Stimulated activated CD8-positive, alpha-beta memory T cell treated with anti-CD3 and anti-CD28 coated beads, Interleukin-7, amount 100 ng/mL, for 24 hours (primary cell): ENCODE measurements around the gene ASTL.
A peak's percentile ranks its signal among the peaks of the same experiment; 100 is the strongest.

ENCODE experiments used
- DNase-seq: peaks from one replicate; pipeline ENCODE4 v3.0.0-alpha.2; 2020; ENCODE audit warnings: low read depth

Gene ASTL

DNA sequence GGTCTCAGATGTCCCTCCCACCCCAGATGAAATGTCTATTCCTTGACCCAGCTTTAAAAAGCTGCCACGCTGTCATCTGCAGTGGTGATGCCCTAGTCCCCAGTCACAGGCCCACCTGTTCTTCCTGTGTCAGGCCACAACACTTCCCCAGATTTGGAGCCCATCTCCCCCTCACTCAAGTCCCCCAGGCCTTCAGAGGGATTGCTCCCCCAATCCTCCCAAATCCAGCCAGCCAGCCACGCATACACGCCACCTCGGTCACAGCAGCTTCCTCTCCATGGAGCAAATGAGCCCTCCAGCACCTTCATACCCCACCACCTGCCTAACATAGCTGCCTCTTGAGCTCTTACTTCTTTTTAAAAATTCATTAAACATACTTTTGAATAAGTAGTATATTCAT, 7.8 kb downstream of the ASTL start:
- DNase-seq: no peak

DNA sequence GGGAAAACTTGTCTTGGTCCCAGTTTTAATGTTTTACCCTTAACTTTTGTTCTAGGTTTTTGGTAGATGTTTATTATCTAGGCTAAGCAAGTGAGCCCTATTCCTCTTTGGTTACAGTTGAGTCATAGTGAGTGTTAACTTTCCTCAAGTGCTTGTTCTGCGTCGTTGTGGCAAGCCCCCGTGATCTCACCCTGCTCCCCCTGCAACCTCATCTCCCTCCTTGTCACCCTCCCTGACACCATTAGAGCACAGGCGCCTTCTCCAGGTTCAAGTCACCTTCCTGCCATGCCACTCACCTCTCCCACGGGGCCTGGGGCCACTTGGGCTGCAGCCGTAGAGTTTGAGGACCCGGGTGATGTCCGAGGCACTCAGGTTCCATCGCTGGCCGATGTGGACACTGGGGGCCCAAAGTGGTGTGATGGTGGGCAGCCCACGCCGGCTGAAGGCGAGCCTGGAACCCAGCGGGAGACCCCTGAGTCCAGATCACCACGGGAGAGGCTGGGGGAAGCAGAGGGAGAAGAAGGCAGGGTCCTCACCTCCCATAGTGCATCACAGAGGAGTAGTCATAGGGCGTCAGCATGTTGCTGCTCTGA, 8.7 kb downstream of the ASTL start:
- no peak for DNase-seq

DNA sequence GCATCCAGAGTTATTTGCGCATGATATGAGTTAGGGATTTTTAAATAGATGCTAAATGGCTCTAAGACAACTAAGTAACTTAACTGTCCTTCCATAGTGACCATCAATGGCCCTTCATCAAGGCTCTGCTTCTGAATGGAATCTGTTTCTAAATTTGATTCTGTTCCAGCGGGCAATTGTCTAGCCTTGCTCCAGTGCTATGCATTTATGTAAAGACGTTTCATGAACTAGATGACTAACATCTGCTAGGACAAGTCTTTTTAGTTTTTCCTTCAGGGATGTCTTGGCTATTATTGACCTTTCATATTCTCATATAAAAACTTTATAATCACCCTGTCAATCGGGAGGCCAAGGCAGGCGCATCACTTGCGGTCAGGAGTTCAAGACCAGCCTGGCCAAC, 9.8 kb downstream of the ASTL start:
- DNase-seq: no peak

DNA sequence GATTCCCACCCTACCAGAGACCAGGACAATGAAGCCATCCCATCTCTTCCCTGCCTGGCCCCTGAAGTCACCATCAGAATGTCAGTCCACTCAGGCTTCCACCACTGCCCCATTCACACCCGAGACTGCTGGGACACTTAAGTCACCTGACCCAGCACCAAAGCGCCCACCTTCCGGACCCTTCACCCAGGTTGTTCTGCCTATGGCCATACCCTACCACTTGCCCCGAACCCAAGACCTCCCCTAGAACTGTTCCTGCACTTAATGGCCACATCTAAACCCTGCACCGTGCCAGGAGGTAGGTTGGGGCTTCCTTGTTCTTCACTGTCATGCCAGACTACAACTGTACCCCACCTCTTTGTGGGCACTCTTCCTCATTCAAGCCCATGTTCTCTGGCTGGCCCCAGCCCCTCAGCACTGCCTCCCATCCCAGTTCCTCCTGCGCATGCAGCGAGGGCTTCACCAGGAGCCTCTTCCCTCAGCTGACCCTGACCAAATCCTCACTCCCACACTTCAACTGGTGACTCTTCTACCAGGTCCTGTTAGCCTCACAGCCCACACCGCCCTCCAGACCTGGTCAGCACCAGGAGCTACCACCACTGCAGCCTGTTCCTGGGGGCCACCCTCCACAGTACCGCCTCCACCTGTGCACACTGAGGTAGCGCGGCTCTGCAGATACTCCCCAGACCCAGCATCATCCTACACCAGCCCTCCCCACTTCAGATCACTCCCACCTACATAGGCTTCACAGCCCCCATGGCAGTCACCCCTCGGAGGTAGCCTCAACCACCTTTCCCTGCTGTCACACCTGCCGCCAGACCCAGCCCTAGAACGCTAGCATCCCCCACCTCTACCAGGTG, 13.7 kb downstream of the ASTL start:
- no peak for DNase-seq

DNA sequence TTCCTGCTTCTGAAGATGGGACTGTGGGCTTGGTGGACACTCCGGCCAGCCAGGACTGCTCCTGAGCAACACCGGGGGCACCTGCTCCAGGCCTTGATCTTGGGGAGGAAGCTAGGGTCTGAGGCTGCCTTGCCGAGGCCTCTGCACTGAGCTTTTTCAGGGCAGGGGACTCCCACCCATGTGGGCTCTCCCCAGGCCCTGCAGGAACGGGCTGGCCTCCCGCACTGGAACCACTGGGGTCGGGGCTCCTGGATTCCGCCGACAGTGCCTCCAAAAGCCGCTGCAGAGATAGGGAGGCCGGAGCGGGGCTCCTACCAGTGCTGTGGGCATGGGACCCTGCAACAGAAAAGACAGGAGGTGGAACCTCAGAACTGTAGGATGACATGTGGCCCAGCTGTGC, 14.4 kb downstream of the ASTL start:
- DNase-seq: no peak

DNA sequence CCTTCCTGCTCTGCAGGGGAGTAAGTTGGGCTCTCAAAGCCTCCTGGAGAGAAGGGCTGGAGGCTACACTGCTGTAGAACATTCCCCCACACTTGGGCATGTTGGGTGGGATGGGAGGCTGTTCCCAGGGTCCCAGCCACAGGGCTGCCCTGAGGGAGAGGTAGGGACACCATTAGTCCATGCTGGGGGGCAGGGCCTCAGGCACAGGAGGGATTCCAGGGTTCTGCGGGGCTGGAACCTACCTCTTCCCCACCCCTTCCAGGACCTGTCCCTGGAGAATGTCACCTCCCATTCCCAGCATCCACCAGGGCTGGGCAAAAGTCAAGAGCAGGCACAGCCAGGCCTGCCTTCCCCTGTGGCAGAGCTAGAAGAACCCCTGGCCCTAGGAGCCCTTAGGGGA, 15.0 kb downstream of the ASTL start:
- no peak for DNase-seq

DNA sequence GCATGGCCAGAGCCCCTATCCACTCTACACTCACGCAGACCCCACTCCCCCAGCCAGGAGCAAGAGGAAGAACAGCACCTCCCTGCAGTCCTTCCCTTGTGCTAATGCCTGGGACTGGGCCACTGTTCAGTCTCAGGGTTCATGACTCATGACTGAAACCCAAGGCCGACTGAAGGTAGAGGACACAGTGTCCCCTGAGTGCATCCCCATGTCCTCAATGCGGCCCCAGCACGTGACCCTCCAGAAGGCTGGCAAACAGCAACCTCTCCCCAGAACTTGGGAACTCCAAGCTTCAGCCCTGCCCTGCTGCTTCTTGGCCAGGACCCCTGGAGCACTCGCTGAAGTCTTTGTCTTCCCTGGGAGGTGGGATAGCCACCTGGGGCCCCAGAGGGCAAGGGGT, 15.9 kb downstream of the ASTL start:
- no peak for DNase-seq

DNA sequence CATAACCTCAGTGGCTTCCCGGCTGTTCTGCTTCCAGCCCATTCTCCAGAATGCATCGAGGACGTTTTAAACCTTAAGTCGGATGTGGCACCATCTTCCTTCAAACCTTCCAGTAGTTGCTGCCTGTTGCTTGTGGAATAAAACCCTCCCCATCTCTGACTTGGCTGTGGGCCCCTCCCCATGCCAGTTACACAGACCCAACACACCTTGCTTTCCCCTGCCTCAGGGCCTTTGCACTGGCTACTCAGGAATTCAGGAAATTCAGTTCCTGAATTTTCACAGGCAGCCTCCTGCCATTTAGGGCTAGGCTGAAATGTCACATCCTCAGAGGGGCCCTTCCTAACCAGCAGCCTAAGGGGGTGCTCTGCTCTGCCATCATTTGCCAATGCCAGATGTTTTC, 16.9 kb downstream of the ASTL start:
- DNase-seq: no peak

DNA sequence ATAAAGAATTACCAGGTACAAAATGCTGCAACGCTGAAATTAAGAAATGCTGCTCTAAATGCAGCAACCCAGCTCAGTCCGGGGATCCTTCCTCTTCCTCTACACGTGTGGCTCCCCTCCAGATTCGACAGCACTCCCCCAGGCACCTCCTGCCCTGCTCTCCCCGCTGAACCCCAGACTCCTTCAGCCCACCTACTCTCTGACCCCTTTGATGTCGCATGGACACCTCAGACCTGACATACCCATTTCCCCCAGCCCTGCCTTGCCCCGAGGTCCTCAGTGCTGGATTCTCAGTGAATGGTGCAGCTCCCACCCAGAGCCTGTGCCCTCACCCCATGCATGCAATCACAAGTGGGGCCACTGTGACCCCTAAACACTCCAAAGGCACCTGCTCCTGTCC, 17.3 kb downstream of the ASTL start:
- no peak for DNase-seq

DNA sequence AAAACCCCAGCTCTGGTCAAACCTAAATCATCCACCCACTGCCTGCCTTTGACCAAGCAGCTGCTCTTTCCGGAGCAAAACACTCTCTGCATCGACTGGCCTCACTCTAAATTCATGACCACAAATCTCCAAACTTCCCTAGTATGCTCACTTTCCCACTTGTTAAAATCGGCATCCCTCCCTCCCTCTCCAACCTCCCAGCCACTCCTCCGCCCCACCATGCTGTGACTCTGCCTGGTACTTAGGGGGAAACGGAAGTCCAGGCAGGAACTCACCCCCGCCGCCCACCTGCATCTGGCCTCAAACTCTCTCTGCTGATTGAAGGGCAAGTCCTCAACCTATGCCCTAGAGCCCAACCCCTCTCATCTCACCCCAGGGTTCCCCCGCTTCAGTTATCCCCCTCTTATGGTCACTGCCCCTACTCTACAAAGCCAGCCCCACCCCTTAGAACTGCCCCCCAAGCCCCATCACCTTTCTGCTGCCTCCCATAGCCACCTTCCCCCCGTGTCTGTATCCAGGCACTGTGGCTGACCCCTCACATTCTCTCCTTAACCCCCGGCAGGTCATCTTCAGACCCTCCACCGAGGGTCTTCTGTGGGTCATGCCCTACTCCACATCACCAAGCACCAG, 18.1 kb downstream of the ASTL start:
- no peak for DNase-seq

DNA sequence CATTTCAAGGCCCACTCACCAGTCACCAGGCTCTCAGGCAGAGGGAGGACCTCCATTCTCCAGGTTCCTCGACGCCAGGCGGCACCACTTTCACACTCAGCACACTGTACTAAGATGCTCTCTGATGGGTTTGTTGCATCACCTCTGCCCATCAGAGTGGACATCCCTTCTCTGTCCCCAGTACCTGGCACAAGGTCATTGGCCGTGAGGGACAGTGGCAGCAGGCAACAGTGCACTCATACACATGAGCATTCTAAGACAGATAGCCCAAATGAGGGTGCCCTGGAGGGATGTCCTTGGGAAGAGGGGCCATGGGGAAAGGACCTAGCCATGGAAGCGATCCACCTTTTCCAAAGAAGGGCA, 18.9 kb downstream of the ASTL start:
- no peak for DNase-seq

DNA sequence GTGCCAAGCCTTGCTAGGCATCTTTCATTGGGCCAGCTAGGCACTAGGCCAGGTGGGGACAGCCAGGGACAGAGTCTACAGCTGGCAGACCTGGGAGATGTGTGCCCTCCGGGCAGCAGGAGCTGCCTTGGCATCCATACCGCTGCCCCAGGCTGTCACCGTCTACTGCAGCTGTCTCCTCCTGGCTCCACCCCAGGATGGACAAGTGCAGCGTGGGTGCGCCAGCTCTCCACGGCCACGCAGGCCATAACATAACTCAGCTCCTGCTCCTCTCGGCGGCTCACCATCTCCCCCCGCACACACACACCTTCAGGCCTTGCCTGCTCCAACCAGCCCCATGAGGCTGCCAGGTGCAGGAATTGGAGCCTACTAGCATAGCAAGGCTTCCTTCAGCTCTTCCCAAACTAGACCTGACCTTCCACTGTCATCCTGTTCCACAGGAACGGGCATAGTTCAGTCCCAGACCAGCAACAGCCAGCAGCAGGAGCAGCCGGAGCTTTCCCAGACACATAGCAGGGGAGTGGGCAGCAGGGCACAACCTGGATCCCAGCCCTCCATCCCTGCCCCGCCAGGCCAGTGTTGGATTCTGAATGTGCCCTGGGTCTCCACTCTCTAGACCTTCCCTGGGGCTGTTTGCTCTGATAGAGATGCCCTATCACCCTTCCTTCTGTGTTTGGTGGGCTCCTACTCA, 19.5 kb downstream of the ASTL start:
- DNase-seq: no peak

DNA sequence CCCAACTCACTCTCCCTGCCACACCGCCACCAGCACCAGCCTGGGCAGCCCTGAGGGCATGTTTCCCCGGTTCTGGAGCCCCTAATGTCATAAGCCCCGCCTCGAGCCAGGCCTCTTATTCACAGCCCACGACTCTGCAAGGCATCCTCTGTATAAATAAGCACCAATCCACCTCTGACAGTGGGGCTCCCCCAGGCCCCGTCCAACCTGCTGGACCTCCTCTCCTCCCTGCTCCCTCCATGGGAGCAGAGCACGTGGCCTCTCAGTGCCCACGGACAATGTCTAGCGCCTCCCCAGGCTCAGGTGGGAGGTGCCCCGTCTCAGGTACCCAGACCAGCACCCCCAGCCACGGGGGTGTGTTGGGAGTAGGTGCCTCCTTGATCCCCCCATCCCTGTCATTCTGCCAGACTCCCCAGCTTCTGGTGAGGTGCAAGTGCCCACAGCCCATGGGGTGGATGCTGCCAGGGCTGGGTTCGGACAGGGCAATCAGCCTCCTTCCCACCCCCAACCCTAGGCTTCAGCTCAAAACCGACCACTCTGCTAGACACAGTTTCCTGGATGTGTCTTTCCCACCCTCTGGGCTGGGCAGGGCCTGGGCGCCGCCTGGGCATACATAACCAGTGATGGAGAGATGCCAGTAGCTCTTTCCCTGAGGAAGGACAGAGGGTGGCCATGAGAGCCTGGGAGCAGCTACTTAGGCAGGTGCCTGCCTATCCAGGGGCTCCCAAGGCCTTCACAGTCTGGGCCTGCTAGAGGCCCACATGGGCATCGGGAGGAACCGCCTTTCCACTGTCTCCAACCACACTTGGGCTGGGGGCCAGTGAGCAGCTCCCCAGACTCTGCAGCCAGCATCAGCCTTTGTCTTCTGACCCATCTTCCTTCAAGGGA, 20.4 kb downstream of the ASTL start:
- DNase-seq: no peak

DNA sequence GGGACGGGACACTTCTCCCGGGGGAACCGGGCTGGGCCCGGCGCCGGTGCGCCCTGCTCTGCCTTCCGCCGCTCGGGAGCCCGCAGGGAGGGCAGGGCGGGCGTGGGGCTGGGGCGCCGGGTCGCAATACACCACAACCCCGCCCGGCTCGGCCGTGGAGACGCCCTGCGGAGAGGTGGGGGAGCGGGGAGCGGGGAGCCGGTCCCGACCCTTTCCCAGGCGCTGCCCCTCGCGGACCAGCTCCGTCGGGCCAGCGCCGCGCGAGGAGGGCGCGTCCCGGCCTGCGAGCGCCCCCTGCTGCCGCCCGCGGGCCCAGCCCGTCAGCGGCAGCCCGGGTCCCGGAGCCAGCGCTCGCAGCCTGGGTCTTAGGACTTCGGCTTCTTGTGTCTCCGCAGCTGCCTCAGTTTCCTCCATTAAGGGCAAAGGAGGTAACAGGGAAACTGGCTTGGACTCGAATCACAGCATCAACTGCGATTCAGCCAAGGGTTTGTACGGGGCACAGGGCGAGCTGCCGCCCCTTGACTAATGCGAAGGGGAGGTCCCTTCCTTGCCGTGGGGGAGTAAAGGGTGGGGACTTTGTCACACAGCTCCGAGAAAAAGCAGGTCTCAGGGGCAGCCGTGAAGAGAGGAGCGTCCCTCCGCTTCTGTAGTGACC, 21.3 kb downstream of the ASTL start:
- no peak for DNase-seq

DNA sequence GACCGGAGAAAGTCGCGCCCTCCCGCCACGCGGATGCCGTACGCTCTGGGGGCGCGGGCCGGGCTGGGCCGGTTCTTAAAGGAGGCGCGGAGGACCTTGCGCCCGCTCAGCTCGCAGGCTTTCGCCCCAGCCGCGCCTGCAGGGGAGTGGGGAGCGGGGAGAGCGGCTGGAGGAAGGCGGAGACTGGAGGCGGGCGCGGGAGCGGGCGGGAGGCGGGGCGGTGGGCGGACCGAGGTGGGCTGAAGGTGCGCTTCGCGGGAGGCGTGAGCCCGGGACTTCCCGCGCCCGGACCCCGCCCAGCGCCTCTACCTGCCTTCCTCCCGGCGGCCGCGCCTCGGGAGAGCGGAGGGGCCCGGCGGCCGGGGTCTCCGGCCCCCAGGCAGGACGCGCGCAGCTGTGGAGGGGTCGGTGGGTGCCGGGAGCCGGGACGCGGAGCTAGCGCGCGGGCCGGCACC, 21.9 kb downstream of the ASTL start, which contains the start of gene ADRA2B:
Gene ADRA2B, minus strand, starts transcription at position 148 of the 455 bp plus-strand sequence. CDS start 422 bp downstream, outside the sequence.
- peak; percentile 49 for DNase-seq

DNA sequence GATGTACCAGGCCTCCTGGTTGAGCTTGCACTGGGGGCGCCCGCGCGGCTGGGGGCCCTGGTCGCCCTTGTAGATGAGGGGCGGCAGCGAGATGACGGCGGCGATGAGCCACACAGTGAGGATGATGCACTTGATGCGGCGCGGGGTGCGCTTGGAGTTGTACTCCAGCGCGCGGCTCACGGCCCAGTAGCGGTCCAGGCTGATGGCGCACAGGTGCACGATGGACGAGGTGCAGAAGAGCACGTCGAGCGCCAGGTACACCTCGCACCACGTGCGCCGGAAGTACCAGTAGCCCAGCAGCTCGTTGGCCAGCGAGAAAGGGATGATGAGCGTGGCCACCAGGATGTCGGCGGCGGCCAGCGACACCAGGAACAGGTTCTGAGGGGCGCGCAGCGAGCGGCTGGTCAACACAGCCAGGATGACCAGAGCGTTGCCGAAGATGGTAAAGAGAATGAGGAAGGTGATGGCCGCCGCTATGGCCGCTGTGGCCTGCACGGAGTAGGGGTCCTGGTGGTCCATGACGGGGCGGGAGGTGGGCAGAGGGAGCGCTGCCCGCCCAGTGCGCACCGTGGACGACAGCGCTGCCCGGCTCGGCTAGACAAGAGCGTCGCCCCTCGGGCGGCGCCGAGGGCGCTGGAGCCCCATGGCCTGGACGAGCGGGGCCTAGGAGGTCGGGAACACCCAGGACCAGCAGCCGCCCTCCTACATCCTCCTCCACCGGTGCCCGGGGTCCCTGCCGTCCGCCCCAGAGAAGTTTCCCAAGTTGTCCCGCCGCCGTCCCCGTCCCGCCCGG, 22.5 kb downstream of the ASTL start:
- DNase-seq: no peak

DNA sequence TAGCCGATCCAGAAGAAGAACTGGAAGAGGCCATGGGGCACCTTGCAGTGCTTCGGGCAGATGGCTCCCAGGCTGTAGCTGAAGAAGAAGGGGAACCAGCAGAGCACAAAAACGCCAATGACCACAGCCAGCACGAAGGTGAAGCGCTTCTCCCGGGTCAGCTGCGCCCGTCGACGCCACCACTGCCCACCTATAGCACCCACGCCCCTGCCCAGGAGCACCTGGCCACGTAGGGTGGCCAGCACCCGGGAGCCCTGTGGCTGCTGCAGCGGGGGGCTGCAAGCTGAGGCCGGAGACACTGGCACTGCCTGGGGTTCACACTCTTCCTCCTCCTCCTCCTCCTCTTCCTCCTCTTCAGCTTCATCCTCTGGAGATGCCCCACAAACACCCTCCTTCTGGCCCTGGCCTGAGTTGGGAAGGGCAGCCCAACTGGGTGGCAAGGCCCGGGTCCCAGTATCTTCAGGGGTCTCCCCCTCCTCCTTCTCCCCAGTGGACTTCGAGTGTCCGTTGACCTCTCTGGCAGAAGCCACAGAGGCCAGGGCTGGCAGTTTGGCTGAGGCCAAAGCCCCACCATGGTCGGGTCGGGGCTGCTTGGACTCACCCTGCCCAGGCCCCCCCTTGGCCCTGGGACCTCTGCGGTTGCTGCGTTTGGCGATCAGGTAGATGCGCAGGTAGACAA, 23.3 kb downstream of the ASTL start:
- no peak for DNase-seq

DNA sequence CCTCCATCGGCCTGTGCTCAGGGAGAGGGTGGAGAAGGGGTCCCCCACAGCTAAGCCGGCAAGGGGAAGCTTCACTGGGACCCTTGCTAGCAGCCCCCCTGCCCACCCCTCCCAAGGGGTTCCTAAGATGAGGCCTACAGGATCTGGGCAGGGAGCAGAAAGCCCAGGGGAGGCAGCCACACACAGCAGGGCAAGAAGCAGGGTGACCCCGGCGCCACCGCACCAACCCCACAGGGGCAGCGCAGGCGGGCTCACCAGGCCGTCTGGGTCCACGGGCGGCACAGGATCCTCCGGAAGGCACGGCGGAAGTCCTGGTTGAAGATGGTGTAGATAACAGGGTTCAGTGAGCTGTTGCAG, 23.8 kb downstream of the ASTL start:
- no peak for DNase-seq

DNA sequence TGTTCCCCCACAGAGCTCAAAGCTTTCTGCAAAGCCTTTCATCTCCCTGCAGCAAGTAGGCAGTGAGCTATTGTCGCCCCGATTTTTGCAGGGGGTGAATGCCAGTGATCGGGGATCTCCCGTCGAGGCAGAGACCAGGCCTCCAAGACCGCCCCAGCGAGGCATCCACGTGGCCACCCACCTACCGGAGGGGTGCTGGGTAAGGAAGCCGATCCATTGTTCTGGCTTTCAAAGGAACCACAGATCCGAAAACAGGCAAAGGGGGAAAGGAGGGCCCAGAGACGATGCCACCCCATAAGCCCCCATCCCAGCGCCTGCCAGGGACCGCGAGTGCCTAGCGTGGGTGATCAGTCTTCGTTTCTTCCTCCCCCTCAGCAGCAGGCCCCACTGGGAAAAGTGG, 24.4 kb downstream of the ASTL start:
- no peak for DNase-seq

DNA sequence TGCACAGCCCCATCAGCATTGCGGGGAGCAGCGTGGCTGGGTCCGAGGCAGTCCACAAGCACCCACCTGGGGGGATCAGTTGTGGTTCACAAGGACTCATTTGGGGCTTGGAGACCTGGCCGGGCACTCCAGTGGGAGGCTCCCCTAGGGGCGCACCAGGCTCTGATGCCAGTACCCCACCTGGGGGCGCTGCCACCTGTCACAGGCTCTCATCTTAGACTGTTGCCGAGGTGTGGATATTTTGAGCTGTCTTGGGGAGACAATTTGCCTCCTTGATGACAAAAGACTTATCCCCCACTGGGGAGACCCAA, 25.0 kb downstream of the ASTL start:
- no peak for DNase-seq
